ENCODE measurements around the gene CAMKMT. TPM values are rescaled to one million over a fixed set of nuclear protein-coding genes. Genes with fewer than 3 reads are reported as not detected.

The CAMKMT gene
- total RNA-seq, 2 experiments from 2014 or later, result 12.8 to 19.6 TPM

GRCh38 chr2:44398243-44398897 is 36.6 kb downstream of the CAMKMT start:
- Mint-ChIP-seq H3K27ac (no peak overlapping the region), H3K27me3 (ENCODE audit: low read depth) (no peaks in the 10 kb centered on the region), H3K9me3 (no peaks in the 10 kb centered on the region), H3K36me3 (ENCODE audit: low read depth) (peaks cover 9% of the 10 kb centered on the region), H3K4me1 (ENCODE audit: low read depth) (peaks cover 6% of the 10 kb centered on the region), H3K4me3 (no peak overlapping the region)
- intact Hi-C loops (cut with micrococcal nuclease), result no loop called here
- DNase-seq, result no peak
- CTCF ChIA-PET, result interaction anchor here (0.7 kb wide), 1 partner anchor 14 kb away, joined by 5 read pairs; no protein-coding TSS in a partner anchor

DNA sequence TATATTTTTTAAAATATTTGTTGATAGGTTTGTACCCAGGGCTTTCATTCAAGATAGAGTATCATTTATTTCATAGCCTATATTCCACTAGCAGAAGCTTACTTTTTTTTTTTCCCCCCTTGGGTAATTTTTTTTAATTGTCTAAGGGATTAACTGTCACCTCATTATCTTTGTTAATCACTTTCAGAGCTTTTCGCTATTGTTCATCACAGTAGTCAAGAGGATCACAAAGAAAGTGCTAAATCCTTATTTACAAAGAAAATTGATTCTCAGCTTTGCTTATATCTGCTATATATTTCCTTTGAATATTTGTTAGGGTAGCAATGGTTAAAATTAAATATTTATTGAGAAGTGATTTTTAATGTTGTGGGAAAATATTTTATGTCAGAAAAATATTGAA is 59.0 kb downstream of the CAMKMT start:
- Mint-ChIP-seq H3K9me3 (no peaks in the 10 kb centered on the region), H3K4me3 (no peak overlapping the region), H3K27me3 (ENCODE audit: low read depth) (no peaks in the 10 kb centered on the region), H3K36me3 (ENCODE audit: low read depth) (peaks cover 18% of the 10 kb centered on the region), H3K27ac (no peak overlapping the region), H3K4me1 (ENCODE audit: low read depth) (no peaks in the 10 kb centered on the region)
- intact Hi-C loops (cut with micrococcal nuclease), result no loop called here
- CTCF ChIA-PET, result interaction anchor here (0.6 to 2.4 kb wide), 4 partner anchors 28 to 458 kb away, joined by 3 to 6 read pairs (median 4); no protein-coding TSS in a partner anchor
- no peak for DNase-seq

GRCh38 chr2:44424211-44424610 is 62.5 kb downstream of the CAMKMT start:
- H3K27ac Mint-ChIP-seq, result no peak overlapping the region
- peaks cover 7% of the 10 kb centered on the region for H3K36me3 Mint-ChIP-seq (ENCODE audit: low read depth)
- DNase-seq, result no peak
- no peaks in the 10 kb centered on the region for H3K9me3 Mint-ChIP-seq
- H3K4me3 Mint-ChIP-seq, result no peak overlapping the region
- CTCF ChIA-PET, result no interaction called here
- no peaks in the 10 kb centered on the region for H3K4me1 Mint-ChIP-seq (ENCODE audit: low read depth)
- no peaks in the 10 kb centered on the region for H3K27me3 Mint-ChIP-seq (ENCODE audit: low read depth)
- intact Hi-C loops (cut with micrococcal nuclease), result no loop called here

- CTCF ChIA-PET, result interaction anchor here (0.7 kb wide), 1 partner anchor 13 kb away, joined by 3 read pairs; no protein-coding TSS in a partner anchor
- Mint-ChIP-seq H3K36me3 (ENCODE audit: low read depth) (no peaks in the 10 kb centered on the region), H3K27ac (no peak overlapping the region), H3K27me3 (ENCODE audit: low read depth) (no peaks in the 10 kb centered on the region), H3K9me3 (no peaks in the 10 kb centered on the region), H3K4me1 (ENCODE audit: low read depth) (no peaks in the 10 kb centered on the region), H3K4me3 (no peak overlapping the region)
- no peak for DNase-seq
- intact Hi-C loops (cut with micrococcal nuclease), result no loop called here
Observed at GRCh38 chr2:44429034-44429433, 67.3 kb downstream of the CAMKMT start.

DNA sequence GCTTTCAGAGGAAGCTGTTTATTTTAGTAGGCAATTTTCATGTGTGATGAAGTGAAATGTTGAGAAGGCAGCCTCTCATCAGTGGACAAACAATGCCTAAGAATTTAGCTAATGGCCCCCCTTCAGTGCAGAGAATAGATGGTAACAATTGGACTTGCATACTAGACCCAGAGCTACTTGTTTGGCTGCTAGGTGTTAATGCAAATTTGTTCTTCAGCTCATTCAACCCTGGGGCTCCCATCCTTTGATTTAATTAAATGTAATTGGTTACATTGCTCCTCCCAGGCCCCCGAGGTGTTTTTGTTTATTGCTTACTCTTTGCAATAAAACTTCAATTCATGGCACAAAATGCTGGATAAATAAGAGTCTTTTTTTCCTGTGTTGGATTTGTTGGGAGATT is 68.6 kb downstream of the CAMKMT start:
- no peaks in the 10 kb centered on the region for H3K4me1 Mint-ChIP-seq (ENCODE audit: low read depth)
- H3K9me3 Mint-ChIP-seq, result no peaks in the 10 kb centered on the region
- no peak overlapping the region for H3K27ac Mint-ChIP-seq
- CTCF ChIA-PET, result no interaction called here
- H3K4me3 Mint-ChIP-seq, result no peak overlapping the region
- DNase-seq, result no peak
- H3K27me3 Mint-ChIP-seq (ENCODE audit: low read depth), result no peaks in the 10 kb centered on the region
- intact Hi-C loops (cut with micrococcal nuclease), result no loop called here
- no peaks in the 10 kb centered on the region for H3K36me3 Mint-ChIP-seq (ENCODE audit: low read depth)

DNA sequence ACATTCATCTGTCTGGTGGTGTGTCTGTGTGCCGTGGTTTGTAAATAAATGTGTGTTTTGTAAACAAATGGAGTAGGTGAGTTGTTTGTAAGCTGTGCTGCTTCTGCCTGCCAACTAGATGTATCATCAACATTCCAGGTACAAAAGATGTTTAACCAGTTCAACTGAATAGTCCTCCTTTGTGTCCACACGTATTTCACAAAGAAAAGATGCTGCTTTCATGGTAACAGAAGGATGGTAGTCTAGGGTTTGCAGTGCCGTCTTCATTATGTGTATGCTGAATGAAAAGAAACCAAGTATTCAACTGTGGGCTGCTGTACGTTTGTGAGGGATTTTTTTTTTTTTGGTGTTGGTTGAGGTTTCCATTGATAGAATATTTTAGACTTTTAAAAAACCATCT is 72.1 kb downstream of the CAMKMT start:
- intact Hi-C loops (cut with micrococcal nuclease), result no loop called here
- no peaks in the 10 kb centered on the region for H3K9me3 Mint-ChIP-seq
- H3K36me3 Mint-ChIP-seq (ENCODE audit: low read depth), result peaks cover 3% of the 10 kb centered on the region
- H3K27me3 Mint-ChIP-seq (ENCODE audit: low read depth), result no peaks in the 10 kb centered on the region
- no peaks in the 10 kb centered on the region for H3K4me1 Mint-ChIP-seq (ENCODE audit: low read depth)
- no peak overlapping the region for H3K27ac Mint-ChIP-seq
- no peak for DNase-seq
- CTCF ChIA-PET, result interaction anchor here (0.6 kb wide), 1 partner anchor 885 kb away, joined by 4 read pairs; no protein-coding TSS in a partner anchor
- no peak overlapping the region for H3K4me3 Mint-ChIP-seq

GRCh38 chr2:44441200-44441599 is 79.5 kb downstream of the CAMKMT start:
- Mint-ChIP-seq H3K4me1 (ENCODE audit: low read depth) (no peaks in the 10 kb centered on the region), H3K9me3 (no peaks in the 10 kb centered on the region), H3K36me3 (ENCODE audit: low read depth) (peaks cover 25% of the 10 kb centered on the region), H3K27ac (no peak overlapping the region), H3K27me3 (ENCODE audit: low read depth) (no peaks in the 10 kb centered on the region), H3K4me3 (no peak overlapping the region)
- CTCF ChIA-PET, result no interaction called here
- no peak for DNase-seq
- intact Hi-C loops (cut with micrococcal nuclease), result no loop called here

DNA sequence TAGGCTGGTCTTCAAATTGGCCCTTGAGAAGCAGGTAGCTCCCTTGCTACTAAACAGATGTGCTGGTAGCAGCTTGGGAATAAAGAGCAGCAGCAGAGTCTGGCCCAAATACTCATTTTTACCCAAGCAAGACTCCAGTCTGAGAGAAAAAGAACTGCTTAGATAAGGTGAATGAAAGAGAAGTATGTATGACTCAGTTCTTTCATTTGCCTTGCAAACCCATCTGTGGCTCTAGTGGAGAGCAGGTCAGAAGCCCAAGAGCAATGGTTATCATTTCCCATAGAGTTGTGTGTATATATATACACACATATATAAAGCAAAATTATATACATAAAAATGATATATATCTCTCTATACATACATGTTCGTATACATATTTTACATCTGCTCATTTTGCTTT is 80.3 kb downstream of the CAMKMT start:
- no peaks in the 10 kb centered on the region for H3K9me3 Mint-ChIP-seq
- H3K27ac Mint-ChIP-seq, result no peak overlapping the region
- H3K4me3 Mint-ChIP-seq, result no peak overlapping the region
- H3K4me1 Mint-ChIP-seq (ENCODE audit: low read depth), result no peaks in the 10 kb centered on the region
- CTCF ChIA-PET, result no interaction called here
- peaks cover 28% of the 10 kb centered on the region for H3K36me3 Mint-ChIP-seq (ENCODE audit: low read depth)
- H3K27me3 Mint-ChIP-seq (ENCODE audit: low read depth), result no peaks in the 10 kb centered on the region
- intact Hi-C loops (cut with micrococcal nuclease), result no loop called here
- DNase-seq, result no peak

- intact Hi-C loops (cut with micrococcal nuclease), result no loop called here
- no peak for DNase-seq
- H3K9me3 Mint-ChIP-seq, result no peaks in the 10 kb centered on the region
- no peak overlapping the region for H3K4me3 Mint-ChIP-seq
- no peaks in the 10 kb centered on the region for H3K4me1 Mint-ChIP-seq (ENCODE audit: low read depth)
- H3K27ac Mint-ChIP-seq, result no peak overlapping the region
- CTCF ChIA-PET, result no interaction called here
- H3K27me3 Mint-ChIP-seq (ENCODE audit: low read depth), result no peaks in the 10 kb centered on the region
- H3K36me3 Mint-ChIP-seq (ENCODE audit: low read depth), result peaks cover 27% of the 10 kb centered on the region
Observed at GRCh38 chr2:44443517-44443916, 81.8 kb downstream of the CAMKMT start.

DNA sequence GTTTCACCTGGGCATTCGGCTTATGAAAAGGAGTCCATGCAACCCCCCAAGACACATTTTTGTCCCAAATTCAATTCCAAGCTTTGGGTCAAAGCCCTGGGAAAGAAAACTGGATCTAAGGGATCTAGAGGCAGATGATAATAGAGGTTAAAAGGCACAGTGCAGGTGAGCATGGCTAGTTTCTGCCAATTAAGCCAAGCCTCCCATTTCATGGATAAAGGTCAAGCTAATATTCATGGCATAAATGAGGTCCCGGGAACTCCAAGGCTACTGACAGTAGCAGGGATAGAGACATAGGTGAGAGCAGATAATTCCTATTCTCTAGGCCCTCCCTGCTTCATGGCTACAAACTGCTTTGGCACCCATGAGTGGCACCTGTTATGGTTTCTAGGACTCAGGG is 83.1 kb downstream of the CAMKMT start:
- DNase-seq, result no peak
- Mint-ChIP-seq H3K36me3 (ENCODE audit: low read depth) (peaks cover 20% of the 10 kb centered on the region), H3K9me3 (no peaks in the 10 kb centered on the region), H3K4me1 (ENCODE audit: low read depth) (no peaks in the 10 kb centered on the region), H3K27ac (no peak overlapping the region), H3K27me3 (ENCODE audit: low read depth) (no peaks in the 10 kb centered on the region), H3K4me3 (no peak overlapping the region)
- intact Hi-C loops (cut with micrococcal nuclease), result no loop called here
- CTCF ChIA-PET, result interaction anchor here (1.1 kb wide), 1 partner anchor 9 kb away, joined by 4 read pairs; no protein-coding TSS in a partner anchor

GRCh38 chr2:44448860-44449527 is 87.2 kb downstream of the CAMKMT start:
- Mint-ChIP-seq H3K27ac (no peak overlapping the region), H3K36me3 (ENCODE audit: low read depth) (peaks cover 13% of the 10 kb centered on the region), H3K27me3 (ENCODE audit: low read depth) (no peaks in the 10 kb centered on the region), H3K4me1 (ENCODE audit: low read depth) (no peaks in the 10 kb centered on the region), H3K4me3 (no peak overlapping the region), H3K9me3 (no peaks in the 10 kb centered on the region)
- CTCF ChIA-PET, result no interaction called here
- DNase-seq, result no peak
- intact Hi-C loops (cut with micrococcal nuclease), result no loop called here

DNA sequence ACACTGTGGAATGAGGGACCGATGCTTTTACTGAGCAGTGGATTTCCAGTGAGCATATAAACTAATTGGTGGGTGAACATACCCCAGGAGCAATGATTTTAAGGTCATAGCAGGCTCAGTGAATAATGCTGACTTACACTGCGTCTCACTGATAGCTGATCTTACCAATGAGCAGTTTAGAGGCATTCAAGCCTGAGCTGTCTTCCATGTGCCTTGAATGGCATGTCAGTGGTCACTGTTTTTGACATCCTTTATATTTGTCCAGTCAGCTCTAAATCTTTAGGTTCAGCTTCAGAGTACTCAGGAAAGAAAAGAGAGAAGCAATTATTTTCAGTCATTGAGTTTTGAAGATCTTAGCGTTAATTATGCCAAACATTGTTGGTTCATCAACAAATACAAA is 88.3 kb downstream of the CAMKMT start:
- DNase-seq, result no peak
- CTCF ChIA-PET, result interaction anchor here (1.2 kb wide), 1 partner anchor 30 kb away, joined by 3 read pairs; no protein-coding TSS in a partner anchor
- intact Hi-C loops (cut with micrococcal nuclease), result no loop called here
- Mint-ChIP-seq H3K27me3 (ENCODE audit: low read depth) (no peaks in the 10 kb centered on the region), H3K27ac (no peak overlapping the region), H3K4me3 (no peak overlapping the region), H3K4me1 (ENCODE audit: low read depth) (no peaks in the 10 kb centered on the region), H3K9me3 (no peaks in the 10 kb centered on the region), H3K36me3 (ENCODE audit: low read depth) (peaks cover 5% of the 10 kb centered on the region)

GRCh38 chr2:44450806-44451205 is 89.1 kb downstream of the CAMKMT start:
- no peak for DNase-seq
- intact Hi-C loops (cut with micrococcal nuclease), result no loop called here
- Mint-ChIP-seq H3K36me3 (ENCODE audit: low read depth) (peaks cover 3% of the 10 kb centered on the region), H3K27me3 (ENCODE audit: low read depth) (no peaks in the 10 kb centered on the region), H3K27ac (no peak overlapping the region), H3K4me1 (ENCODE audit: low read depth) (no peaks in the 10 kb centered on the region), H3K9me3 (no peaks in the 10 kb centered on the region), H3K4me3 (no peak overlapping the region)
- CTCF ChIA-PET, result interaction anchor here (1.2 kb wide), 1 partner anchor 29 kb away, joined by 3 read pairs; no protein-coding TSS in a partner anchor

All from activated naive CD4-positive, alpha-beta T cell treated with anti-CD3 and anti-CD28 coated beads for 36 hours (primary cell).